ENCODE results near the gene SLN. TPM values are rescaled to one million over a fixed set of nuclear protein-coding genes. Genes with fewer than 3 reads are reported as not detected.

SLN gene
- total RNA-seq, 1 experiment from 2014 or later, result not detected

GRCh38 chr11:107677924-107678631, 33.8 kb downstream of the SLN start:
- H2BK20ac ChIP-seq (ENCODE audit: low read depth, low read length, poor library complexity, severe bottlenecking), result no peak overlapping the region
- H3K9ac ChIP-seq (ENCODE audit: extremely low read depth, insufficient read length, low read length), result no peak overlapping the region
- no peaks in the 10 kb centered on the region for H3K79me1 ChIP-seq (ENCODE audit: insufficient read depth, low read depth, low read length, poor library complexity, severe bottlenecking)
- no peak overlapping the region for H3K4me2 ChIP-seq (ENCODE audit: insufficient read depth, insufficient read length, low read length)
- no peak overlapping the region for H2BK5ac ChIP-seq (ENCODE audit: insufficient read length, low read length)
- H2AK5ac ChIP-seq (ENCODE audit: insufficient read length, low read length), result no peak overlapping the region
- Mint-ChIP-seq H3K36me3 (ENCODE audit: insufficient read depth in 1 of 3, low read depth in 3 of 3) (no peaks in the 10 kb centered on the region), H3K4me3 (no peak overlapping the region), H3K9me3 (no peaks in the 10 kb centered on the region; a peak in 1 of 5 replicates), H3K27ac (no peak overlapping the region), H3K4me1 (no peaks in the 10 kb centered on the region), H3K27me3 (ENCODE audit: low read depth) (peaks cover 7% of the 10 kb centered on the region)
- no peak overlapping the region for H4K91ac ChIP-seq (ENCODE audit: insufficient read length, low read depth, low read length)
- H2BK12ac ChIP-seq (ENCODE audit: insufficient read length, low read depth, low read length), result no peak overlapping the region
- no peaks in the 10 kb centered on the region for H3K4me1 ChIP-seq (ENCODE audit: insufficient read depth, low read length)
- no peaks in the 10 kb centered on the region for H3K23me2 ChIP-seq (ENCODE audit: insufficient read length, low read depth, low read length, poor library complexity, severe bottlenecking)
- H3K23ac ChIP-seq (ENCODE audit: insufficient read length, low read depth, low read length), result no peak overlapping the region
- H3K79me2 ChIP-seq (ENCODE audit: insufficient read depth, low read length), result no peaks in the 10 kb centered on the region
- no peaks in the 10 kb centered on the region for H3K27me3 ChIP-seq (ENCODE audit: insufficient read depth, low read length)
- no peak overlapping the region for H4K8ac ChIP-seq (replicated peaks; ENCODE audit: insufficient read length, low read depth, low read length)
- H3K14ac ChIP-seq (ENCODE audit: insufficient read depth, low read length), result no peak overlapping the region
- no peak overlapping the region for H2BK15ac ChIP-seq (ENCODE audit: low read depth, low read length)
- no peak overlapping the region for H2AFZ ChIP-seq (ENCODE audit: low read length)
- no peak overlapping the region for H3K56ac ChIP-seq (ENCODE audit: insufficient read length, low read depth, low read length)
- WGBS (ENCODE audit: extremely low coverage, insufficient read length, low lambda C conversion rate), result no CpG with 5 or more reads among the region's 7 CpGs
- no peaks in the 10 kb centered on the region for H4K20me1 ChIP-seq (ENCODE audit: control insufficient read depth, insufficient read depth, insufficient read length)
- no peak for DNase-seq
- no peak overlapping the region for H3T11ph ChIP-seq (ENCODE audit: low read length)
- no peak overlapping the region for H2BK120ac ChIP-seq (ENCODE audit: low read depth, low read length, poor library complexity, severe bottlenecking)
- no peak overlapping the region for H3K4ac ChIP-seq (ENCODE audit: low read depth, low read length)
- H4K5ac ChIP-seq (ENCODE audit: insufficient read length, low read depth, low read length), result no peak overlapping the region
- TF ChIP-seq CTCF (conservative IDR thresholded peaks at IDR 0.05), result no peak
- no peak overlapping the region for H3K18ac ChIP-seq (ENCODE audit: insufficient read length, low read depth, low read length)
- no peak overlapping the region for H3K27ac ChIP-seq (ENCODE audit: insufficient read length, low read depth, low read length)
- H3K9me3 ChIP-seq (ENCODE audit: control insufficient read depth, low read depth, low read length), result no peaks in the 10 kb centered on the region
